Smooth muscle cell (in vitro differentiated cells): ENCODE measurements around the gene TNPO3. TPM values are rescaled to one million over a fixed set of nuclear protein-coding genes. Genes with fewer than 3 reads are reported as not detected.
"Not testable (repeated sequence)": the region's sequence is repeated elsewhere in the genome, so short reads cannot be mapped to it uniquely, and the experiment has no call there.

Experiments used
- DNase-seq: peaks from one replicate; lab custom pipeline; 2025; ENCODE audit not compliant: unreplicated experiment; lab: John Stamatoyannopoulos, UW
- H2AFZ ChIP-seq: fragments of 200-600 bp; sonication (generic); 2 replicates; pipeline ENCODE4 v1.6.0; 2016; ENCODE audit warnings: antibody characterized with exemption, low read depth, mild to moderate bottlenecking
- H3F3A ChIP-seq: fragments of 200-600 bp; sonication (generic); 2 replicates; pipeline ENCODE4 v1.6.0; 2017; ENCODE audit warnings: antibody characterized with exemption, low read depth
- H3K27ac ChIP-seq: fragments of 200-600 bp; sonication (generic); 2 replicates; pipeline ENCODE4 v1.5.1; 2016; ENCODE audit warnings: low read depth, mild to moderate bottlenecking
- H3K27me3 ChIP-seq: fragments of 200-600 bp; sonication (generic); 2 replicates; pipeline ENCODE4 v1.6.1; 2016; ENCODE audit warnings: low read depth, mild to moderate bottlenecking
- H3K36me3 ChIP-seq: fragments of 200-600 bp; sonication (generic); 2 replicates; pipeline ENCODE4 v1.5.1; 2016; ENCODE audit warnings: low read depth
- H3K4me1 ChIP-seq: fragments of 200-600 bp; sonication (generic); 2 replicates; pipeline ENCODE4 v1.5.1; 2016; ENCODE audit warnings: low read depth
- H3K4me2 ChIP-seq: fragments of 200-600 bp; sonication (generic); 2 replicates; pipeline ENCODE4 v1.6.0; 2016; ENCODE audit warnings: mild to moderate bottlenecking
- H3K4me3 ChIP-seq: fragments of 200-600 bp; sonication (generic); 2 replicates; pipeline ENCODE4 v1.5.1; 2016; ENCODE audit warnings: mild to moderate bottlenecking
- H3K79me2 ChIP-seq: fragments of 200-600 bp; sonication (generic); 2 replicates; pipeline ENCODE4 v1.6.0; 2016; ENCODE audit warnings: low read depth, mild to moderate bottlenecking
- H3K9ac ChIP-seq: fragments of 200-600 bp; sonication (generic); 2 replicates; pipeline ENCODE4 v1.6.0; 2016; ENCODE audit warnings: low read depth
- H3K9me3 ChIP-seq: fragments of 200-600 bp; sonication (generic); replicated peaks from 2 replicates; pipeline ENCODE4 v1.5.1; 2016; ENCODE audit warnings: low read depth
- H4K20me1 ChIP-seq: fragments of 200-600 bp; sonication (generic); 2 replicates; pipeline ENCODE4 v1.6.0; 2016; ENCODE audit warnings: low read depth
- WGBS: methylation state at CpG from one replicate; pipeline ENCODE4 v1.1.7; 2016; ENCODE audit warnings: low lambda C conversion rate; 5-methylcytosine and 5-hydroxymethylcytosine counted together
- polyA plus RNA-seq: library from polyadenylated mRNA; unstranded; fragments of >200 nt; fragmentation: Nextera tagmentation; extraction: Ambion mirVana; gene quantifications from 2 replicates; pipeline ENCODE4 v1.2.1, GENCODE V29; 2016
- total RNA-seq: library from RNA; depleted of rRNA; stranded (reverse); fragments of >200 nt; gene quantifications from 2 replicates; pipeline ENCODE4 v1.2.3, GENCODE V29; 2014
- TF ChIP-seq, protein P1 (sequence below): fragments of 200-600 bp; sonication (generic); IDR thresholded peaks from 2 replicates; pipeline ENCODE4 v1.5.1; 2017; ENCODE audit warnings: borderline replicate concordance, mild to moderate bottlenecking, antibody characterized with exemption; ENCODE audit not compliant: insufficient read depth, poor library complexity, severe bottlenecking

Gene TNPO3
- total and polyA plus RNA-seq, 2 experiments from 2014 or later, result 28.4 to 41.3 TPM

DNA sequence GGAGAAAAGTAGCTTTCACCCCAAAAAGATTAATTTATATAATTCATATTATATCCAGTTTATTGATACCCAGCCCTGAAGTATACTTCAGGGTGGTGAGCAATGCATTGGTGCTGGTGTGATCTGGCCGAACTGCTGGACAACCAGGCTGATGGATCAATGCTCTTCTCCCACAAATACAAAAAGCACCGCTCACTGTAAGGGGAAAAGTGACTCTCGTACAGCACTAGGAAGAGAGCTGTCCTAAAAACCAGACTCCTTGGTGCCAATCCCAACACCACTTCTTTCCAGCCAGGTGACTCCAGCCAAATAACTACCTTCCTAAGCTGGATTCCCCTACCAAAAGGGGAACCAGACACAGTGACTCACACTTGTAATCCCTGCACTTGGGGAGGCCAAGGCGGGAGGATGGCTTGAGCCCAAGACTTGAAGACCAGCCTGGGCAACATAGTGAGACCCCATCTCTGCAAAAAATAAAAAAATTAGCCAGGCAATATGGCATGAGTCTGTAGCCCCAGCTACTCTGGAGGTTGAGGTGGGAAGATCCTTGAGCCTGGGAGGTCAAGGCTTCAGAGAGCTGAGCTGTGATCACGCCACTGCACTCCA, 13.1 kb upstream of the TNPO3 start:
- H4K20me1 ChIP-seq, result no peaks in the 10 kb centered on the region
- no peak overlapping the region for H3K4me3 ChIP-seq
- no peak overlapping the region for H2AFZ ChIP-seq
- H3K9ac ChIP-seq, result no peak overlapping the region
- TF ChIP-seq, protein P1, sequence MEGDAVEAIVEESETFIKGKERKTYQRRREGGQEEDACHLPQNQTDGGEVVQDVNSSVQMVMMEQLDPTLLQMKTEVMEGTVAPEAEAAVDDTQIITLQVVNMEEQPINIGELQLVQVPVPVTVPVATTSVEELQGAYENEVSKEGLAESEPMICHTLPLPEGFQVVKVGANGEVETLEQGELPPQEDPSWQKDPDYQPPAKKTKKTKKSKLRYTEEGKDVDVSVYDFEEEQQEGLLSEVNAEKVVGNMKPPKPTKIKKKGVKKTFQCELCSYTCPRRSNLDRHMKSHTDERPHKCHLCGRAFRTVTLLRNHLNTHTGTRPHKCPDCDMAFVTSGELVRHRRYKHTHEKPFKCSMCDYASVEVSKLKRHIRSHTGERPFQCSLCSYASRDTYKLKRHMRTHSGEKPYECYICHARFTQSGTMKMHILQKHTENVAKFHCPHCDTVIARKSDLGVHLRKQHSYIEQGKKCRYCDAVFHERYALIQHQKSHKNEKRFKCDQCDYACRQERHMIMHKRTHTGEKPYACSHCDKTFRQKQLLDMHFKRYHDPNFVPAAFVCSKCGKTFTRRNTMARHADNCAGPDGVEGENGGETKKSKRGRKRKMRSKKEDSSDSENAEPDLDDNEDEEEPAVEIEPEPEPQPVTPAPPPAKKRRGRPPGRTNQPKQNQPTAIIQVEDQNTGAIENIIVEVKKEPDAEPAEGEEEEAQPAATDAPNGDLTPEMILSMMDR, result no peak
- 97% methylated on average over 5 of the region's 5 CpGs for WGBS
- H3F3A ChIP-seq, result no peaks in the 10 kb centered on the region
- H3K4me2 ChIP-seq, result no peak overlapping the region
- H3K27ac ChIP-seq, result no peak overlapping the region
- H3K27me3 ChIP-seq, result no peaks in the 10 kb centered on the region
- no peak for DNase-seq
- no peaks in the 10 kb centered on the region for H3K36me3 ChIP-seq
- H3K4me1 ChIP-seq, result no peaks in the 10 kb centered on the region
- H3K79me2 ChIP-seq, result no peaks in the 10 kb centered on the region
- H3K9me3 ChIP-seq, result no peaks in the 10 kb centered on the region

DNA sequence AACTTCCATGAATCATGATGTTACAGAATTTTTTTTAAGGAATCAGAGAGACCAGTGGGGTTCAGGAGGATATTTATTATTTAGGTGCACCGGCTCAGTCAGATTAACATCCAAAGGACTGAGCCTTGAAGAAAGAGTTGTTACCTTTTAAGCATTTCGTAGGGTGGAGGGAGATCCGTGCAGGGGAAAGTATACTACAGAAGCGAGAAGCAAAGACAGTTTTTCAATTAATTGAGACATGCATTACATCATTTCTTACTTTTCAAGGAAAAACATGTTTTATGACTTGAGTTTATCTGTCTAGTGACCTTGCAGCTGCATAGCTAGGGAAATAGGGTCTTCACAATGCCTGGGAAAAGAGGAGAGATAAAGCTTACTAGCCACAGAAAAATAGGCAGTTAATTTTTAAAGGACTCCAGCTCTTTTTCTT, 12.2 kb upstream of the TNPO3 start:
- not testable (repeated sequence) for H3K4me1 ChIP-seq, H3K9me3 ChIP-seq, DNase-seq, H3K36me3 ChIP-seq, H4K20me1 ChIP-seq, H3F3A ChIP-seq, H3K79me2 ChIP-seq, H3K4me3 ChIP-seq, H3K27me3 ChIP-seq
- 41% methylated on average over 4 of the region's 4 CpGs for WGBS
- Histone ChIP-seq H3K27ac (peak overlapping the region; percentile 76), H3K4me2 (peak overlapping the region; percentile 14), H2AFZ (peak overlapping the region; percentile 20), H3K9ac (peak overlapping the region; percentile 19)

DNA sequence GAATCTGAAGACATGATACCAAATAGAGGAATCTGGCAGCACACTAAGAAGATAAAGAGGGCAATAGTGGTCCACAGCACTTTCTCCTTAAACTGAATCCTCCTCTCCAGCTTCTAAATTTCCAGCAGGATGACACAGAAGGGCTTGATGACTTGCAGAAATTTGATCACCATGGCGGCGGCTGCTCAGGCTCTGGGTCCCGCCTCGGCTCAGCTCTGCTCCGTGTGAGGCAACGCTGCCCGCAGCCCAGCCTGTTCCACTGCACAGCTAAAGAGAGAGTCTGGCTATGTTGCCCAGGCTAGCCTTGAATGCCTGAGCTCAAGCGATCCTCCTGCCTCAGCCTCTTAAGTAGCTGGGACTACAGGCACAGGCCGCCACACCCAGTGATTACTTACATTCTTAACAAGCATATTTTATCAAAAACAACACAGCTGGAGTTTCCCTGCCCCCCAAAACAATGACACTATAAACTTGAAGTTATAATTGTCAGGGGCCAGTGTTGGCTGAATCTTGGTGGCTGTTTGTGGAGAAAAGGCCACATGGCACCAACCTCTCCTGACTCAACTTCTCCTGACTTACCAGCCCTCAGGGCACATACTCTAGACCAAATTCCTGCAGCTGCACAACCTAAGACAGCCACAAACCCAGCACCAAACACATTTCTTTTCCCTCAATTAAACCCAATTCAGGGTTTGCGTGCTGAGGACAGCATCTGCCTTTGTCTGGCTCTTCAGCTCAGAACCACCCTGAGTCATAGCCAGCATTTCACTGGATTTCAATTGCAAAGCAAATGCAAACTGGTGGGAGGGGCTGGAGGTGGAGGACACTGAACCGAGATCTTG, 11.6 kb upstream of the TNPO3 start:
- TF ChIP-seq, protein P1, result no peak
- no peak for DNase-seq
- WGBS, result 66% methylated on average over 11 of the region's 11 CpGs
- Histone ChIP-seq H4K20me1 (no peaks in the 10 kb centered on the region), H2AFZ (peak overlapping the region; percentile 4), H3K9me3 (no peaks in the 10 kb centered on the region), H3K36me3 (no peaks in the 10 kb centered on the region), H3K4me3 (no peak overlapping the region), H3K4me2 (peak overlapping the region; percentile 14), H3F3A (no peaks in the 10 kb centered on the region), H3K79me2 (no peaks in the 10 kb centered on the region), H3K9ac (no peak overlapping the region), H3K27me3 (no peaks in the 10 kb centered on the region), H3K4me1 (no peaks in the 10 kb centered on the region), H3K27ac (peak overlapping the region; percentile 76)

DNA sequence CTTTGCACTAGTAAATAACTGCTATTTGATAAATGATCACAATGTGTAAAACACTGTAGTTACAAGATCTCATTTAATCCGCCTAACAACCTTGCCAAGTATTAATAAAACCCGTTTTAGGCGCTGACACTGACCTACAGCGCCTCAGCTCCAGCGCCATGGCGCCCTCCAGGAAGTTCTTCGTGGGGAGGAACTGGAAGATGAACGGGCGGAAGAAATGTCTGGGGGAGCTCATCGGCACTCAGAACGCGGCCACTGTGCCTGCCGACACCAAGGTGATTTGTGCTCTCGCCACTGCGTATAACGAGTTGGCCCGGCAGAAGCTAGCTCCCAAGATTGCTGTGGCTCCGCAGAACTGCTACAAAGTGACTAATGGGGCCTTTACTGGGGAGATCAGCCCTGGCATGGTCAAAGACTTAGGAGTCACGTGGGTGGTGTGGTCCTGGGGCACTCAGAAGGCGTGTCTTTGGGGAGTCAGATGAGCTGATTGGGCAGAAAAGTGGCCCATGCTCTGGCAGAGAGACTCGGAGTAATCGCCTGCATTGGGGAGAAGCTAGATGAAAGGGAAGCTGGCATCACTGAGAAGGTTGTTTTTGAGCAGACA, 1.1 kb upstream of the TNPO3 start:
- Histone ChIP-seq H3K27ac (no peak overlapping the region), H3K27me3 (no peaks in the 10 kb centered on the region), H3K4me3 (peak overlapping the region; percentile 89), H3K79me2 (peaks cover 35% of the 10 kb centered on the region), H3K36me3 (no peaks in the 10 kb centered on the region), H3K9me3 (no peaks in the 10 kb centered on the region), H3K9ac (no peak overlapping the region), H2AFZ (no peak overlapping the region), H3K4me2 (peak overlapping the region; percentile 91), H4K20me1 (peaks cover 12% of the 10 kb centered on the region), H3F3A (no peaks in the 10 kb centered on the region), H3K4me1 (peaks cover 18% of the 10 kb centered on the region)
- no peak for DNase-seq
- 93% methylated on average over 22 of the region's 22 CpGs for WGBS
- TF ChIP-seq, protein P1, result no peak
